ENCODE measurements around the gene SNX17. TPM values are rescaled to one million over a fixed set of nuclear protein-coding genes. Genes with fewer than 3 reads are reported as not detected.

SNX17 gene
- total RNA-seq, 1 experiment from 2014 or later: 90.5 TPM

- TF ChIP-seq REST (IDR thresholded peaks at IDR 0.05; ENCODE audit: low read depth) (no peak), CEBPB (IDR thresholded peaks at IDR 0.05; ENCODE audit: low read depth) (no peak), EGR1 (IDR thresholded peaks at IDR 0.05; ENCODE audit: low read depth) (0 out of 2 replicates have a peak, but pooled peaks have one; percentile 17), CTCF (IDR thresholded peaks at IDR 0.05 in 2 of 3, conservative IDR thresholded peaks at IDR 0.05 in 1 of 3; ENCODE audit: borderline replicate concordance in 1 of 3, insufficient read depth in 1 of 3, low read depth in 2 of 3, low read length in 2 of 3) (peak; percentile 57 to 90 (median 59))
Observed at GRCh38 chr2:27407798-27408491, 37.5 kb downstream of the SNX17 start (continued).
